GM19025 (cell line): ENCODE results near the gene IFITM1.
"Not testable (repeated sequence)": the region's sequence is repeated elsewhere in the genome, so short reads cannot be mapped to it uniquely, and the experiment has no call there.

ENCODE experiments used
- ATAC-seq: cut with Tn5 transposase; IDR thresholded peaks from one replicate; pipeline ENCODE4 v1.9.1; 2021; ENCODE audit warnings: mild to moderate bottlenecking, low read depth, moderate library complexity; ENCODE audit not compliant: unreplicated experiment

The IFITM1 gene

GRCh38 chr11:324593-325517 lies 11.0 kb downstream of the IFITM1 start:
- not testable (repeated sequence) for ATAC-seq

DNA sequence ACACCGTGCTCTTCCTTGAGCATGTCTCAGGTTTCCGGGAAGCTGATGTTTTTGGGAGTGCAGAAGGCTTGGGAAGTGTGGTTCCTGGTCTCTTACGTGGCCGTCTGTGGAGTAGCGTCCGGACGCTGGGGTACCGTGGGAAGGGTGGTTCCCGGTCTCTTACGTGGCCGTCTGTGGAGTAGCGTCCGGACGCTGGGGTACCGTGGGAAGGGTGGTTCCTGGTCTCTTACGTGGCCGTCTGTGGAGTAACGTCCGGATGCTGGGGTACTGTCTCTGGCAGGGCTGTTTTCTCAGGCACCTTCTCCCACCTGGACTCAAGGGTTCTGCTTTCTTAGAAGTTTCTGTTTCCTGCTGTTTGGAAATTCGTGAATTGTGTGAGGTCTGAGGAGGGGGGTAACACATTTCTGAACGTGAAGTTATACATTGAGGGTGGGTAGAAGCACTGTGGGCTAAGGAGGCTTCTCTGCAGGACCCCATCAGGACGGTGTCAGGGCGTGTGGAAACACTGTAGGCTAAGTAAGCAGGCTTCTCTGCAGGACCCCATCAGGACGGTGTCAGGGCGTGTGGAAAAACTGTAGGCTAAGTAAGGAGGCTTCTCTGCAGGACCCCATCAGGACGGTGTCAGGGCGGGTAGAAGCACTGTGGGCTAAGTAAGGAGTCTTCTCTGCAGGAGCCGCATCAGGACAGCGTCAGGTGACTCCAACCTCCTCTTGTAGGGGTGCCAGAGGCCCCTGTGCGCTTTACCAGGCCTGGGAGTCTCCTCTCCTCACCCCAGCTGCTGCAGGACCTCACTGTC lies 12.2 kb downstream of the IFITM1 start:
- no peak for ATAC-seq

GRCh38 chr11:326592-326841 lies 12.7 kb downstream of the IFITM1 start:
- ATAC-seq = no peak

GRCh38 chr11:326842-327580 lies 13.2 kb downstream of the IFITM1 start:
- peak; percentile 62 for ATAC-seq

DNA sequence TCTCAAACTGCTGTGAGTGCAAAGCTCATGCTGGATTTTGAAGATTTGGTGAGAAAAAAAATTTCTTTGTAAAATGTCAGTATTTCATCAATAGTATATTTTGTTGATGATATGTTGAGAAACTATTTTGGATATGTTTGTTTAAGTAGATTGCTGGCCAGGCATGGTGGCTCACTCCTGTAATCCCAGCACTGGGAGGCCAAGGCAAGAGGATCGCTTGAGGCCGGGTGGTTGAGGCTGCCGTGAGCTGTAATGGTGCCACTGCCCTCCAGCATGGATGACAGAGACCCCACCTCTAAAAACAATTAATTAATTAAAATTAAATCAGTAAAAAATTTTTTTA lies 13.7 kb downstream of the IFITM1 start:
- no peak for ATAC-seq

GRCh38 chr11:328012-328411 lies 14.2 kb downstream of the IFITM1 start:
- no peak for ATAC-seq

DNA sequence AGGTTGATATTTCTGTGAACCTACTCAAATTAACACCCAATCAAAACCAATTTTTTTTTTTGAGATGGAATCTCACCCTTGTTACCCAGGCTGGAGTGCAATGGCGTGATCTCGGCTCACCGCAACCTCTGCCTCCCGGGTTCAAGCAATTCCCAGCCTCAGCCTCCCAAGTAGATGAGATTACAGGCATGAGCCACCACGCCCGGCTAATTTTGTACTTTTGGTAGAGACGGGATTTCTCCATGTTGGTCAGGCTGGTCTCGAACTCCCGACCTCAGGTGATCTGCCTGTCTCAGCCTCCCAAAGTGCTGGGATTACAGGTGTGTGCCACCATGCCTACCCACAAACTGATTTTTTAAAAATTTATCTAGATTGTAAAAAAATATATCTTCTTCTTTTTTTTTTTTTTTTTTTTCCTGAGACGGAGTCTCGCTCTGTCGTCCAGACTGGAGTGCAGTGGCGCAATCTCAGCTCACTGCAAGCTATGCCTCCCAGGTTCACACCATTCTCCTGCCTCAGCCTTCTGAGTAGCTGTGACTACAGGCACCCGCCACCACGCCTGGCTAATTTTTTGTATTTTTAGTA lies 14.8 kb downstream of the IFITM1 start:
- ATAC-seq = not testable (repeated sequence)

GRCh38 chr11:329886-330253 lies 16.0 kb downstream of the IFITM1 start:
- no peak for ATAC-seq

DNA sequence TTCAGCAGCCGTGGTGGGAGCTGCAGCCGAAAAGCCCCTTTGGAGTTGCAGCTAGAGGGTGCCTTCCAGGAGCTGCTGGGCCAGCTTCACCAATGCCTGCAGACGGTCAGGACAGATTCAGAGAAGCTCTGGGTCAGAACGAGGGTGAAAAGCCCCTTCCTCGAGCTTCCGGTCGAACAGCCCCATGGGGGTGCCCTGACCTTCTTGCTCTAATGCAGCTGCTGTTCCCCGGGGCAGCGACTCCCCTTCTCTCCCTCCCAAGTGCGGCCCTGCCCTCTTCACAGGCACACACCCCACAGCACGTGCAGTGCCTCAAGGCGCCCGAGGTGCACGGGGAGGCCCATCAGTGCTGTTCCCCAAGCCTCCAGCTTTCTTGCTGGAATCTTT lies 16.5 kb downstream of the IFITM1 start:
- ATAC-seq = no peak

DNA sequence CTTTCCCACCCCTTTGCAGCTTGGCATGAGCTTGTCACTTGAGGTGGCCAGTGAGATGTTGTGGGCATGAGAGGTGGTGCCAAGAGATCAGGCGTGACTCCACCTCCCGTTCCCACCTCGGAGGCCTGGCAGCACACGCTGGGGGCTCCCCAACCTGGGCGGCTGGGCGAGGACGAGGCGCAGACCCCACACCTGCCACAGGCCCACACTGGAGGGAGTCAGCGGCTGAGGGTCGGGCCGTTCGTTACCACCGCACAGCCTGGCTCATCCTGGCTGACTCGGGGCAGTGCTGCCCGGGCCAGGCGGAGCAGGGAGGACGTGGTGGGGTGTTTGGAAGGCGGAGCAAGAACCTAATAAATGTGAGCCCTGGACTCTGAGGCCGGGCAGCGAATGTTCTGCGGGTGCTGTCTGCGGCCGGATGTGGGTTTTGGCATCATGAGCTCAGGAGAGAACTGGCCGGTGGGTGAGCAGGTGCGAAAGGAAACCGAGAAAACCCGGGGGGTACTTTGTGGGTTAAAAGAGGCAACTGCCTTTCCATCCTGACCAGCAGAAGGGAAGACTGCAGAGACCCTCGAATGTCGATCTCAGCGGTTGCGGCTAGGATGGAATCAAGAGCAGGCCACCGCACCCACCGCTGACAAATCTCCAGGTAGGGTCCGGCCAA lies 17.0 kb downstream of the IFITM1 start:
- no peak for ATAC-seq

GRCh38 chr11:331358-332060 lies 17.7 kb downstream of the IFITM1 start:
- ATAC-seq = no peak

GRCh38 chr11:332651-333480 lies 19.0 kb downstream of the IFITM1 start:
- ATAC-seq = no peak

DNA sequence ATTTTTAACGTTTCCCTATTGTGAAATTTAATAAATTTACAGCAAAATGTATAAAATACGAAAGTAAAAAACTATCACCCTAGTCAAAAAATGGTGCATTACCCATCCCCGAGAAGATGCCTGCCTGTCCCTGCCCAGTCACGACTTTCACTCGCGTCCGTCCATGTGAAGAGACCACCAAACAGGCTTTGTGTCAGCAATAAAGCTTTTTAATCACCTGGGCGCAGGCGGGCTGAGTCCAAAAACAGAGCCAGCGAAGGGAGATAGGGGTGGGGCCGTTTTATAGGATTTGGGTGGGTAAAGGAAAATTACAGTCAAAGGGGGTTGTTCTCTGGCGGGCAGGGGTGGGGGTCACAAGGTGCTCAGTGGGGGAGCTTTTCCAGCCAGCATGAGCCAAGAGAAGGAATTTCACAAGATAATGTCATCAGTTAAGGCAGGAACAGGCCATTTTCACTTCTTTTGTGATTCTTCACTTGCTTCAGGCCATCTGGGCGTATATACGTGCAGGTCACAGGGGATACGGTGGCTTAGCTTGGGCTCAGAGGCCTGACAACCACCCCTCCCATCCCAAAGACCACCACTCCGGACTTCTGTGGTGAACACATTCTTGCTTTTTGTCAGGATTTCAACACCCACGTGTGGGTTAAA lies 19.9 kb downstream of the IFITM1 start:
- ATAC-seq = not testable (repeated sequence)

DNA sequence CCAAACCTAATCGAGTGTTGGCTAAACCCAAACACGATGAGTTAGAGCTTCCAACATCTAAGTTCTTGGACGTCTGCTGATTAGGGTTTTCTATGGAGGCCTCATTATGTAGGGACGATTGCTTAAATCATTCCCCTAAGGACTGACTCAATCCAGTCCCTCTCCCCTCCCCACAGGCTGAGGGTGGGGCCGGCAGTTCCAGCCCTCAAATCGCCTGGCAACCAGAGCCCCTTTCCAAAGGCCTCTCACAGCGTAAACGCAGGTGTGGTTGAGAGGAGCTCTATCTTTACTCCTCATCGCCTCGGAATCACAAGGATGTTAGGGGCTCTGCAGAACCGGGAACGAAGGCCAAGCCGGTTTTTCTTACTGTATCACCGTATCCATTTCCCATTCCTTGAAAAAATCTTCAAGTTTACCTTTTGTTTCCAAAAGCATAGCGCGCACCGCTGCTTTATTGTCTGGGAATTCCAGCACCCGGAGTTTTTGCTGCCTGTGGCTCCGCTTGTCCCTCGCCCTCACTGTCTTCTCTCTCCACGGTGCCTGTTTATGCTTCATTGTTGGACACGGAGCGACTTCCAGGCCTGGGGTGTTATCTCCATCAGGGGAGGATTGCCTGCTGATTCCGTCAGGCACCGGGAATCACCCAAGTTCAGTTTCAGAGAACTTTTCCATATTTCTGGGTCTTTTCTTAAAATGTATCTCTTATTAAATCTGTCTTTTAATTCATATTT lies 20.6 kb downstream of the IFITM1 start:
- no peak for ATAC-seq

GRCh38 chr11:335779-336658 lies 22.2 kb downstream of the IFITM1 start:
- no peak for ATAC-seq

GRCh38 chr11:336659-337198 lies 22.9 kb downstream of the IFITM1 start:
- no peak for ATAC-seq

DNA sequence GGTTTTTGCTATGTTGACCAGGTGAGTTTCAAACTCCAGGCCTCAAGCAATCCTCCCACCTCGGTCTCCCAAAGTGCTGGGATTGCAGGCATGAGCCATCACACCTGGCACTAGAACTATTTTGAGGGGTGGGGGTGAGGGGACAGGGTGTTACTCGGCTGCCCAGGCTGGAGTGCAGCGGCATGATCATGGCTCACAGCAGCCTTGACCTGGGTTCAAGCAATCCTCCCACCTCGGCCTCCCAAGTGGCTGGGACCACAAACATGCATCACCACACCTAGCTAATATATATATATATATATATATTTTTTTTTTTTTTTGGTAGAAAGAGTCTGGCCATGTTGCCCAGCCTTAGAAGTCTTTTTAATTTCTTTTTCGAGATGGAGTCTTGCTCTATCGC lies 23.9 kb downstream of the IFITM1 start:
- no peak for ATAC-seq
